SK-N-SH (cell line): ENCODE measurements around the gene RAD51B.
A peak's percentile ranks its signal among the peaks of the same experiment; 100 is the strongest.

ENCODE experiments used
- CHD2 ChIP-seq: fragments of 150-350 bp; IDR thresholded peaks from 2 replicates; pipeline ENCODE4 v1.6.1; 2018; ENCODE audit warnings: low read length; ENCODE audit not compliant: partially characterized antibody
- CTCF ChIP-seq: fragments of 200-600 bp; sonication (generic); IDR thresholded peaks from 2 replicates; pipeline ENCODE4 v1.6.1; 2017; ENCODE audit warnings: antibody characterized with exemption, mild to moderate bottlenecking, moderate library complexity
- EP300 ChIP-seq, 2 experiments: IDR thresholded peaks; 2 replicates each; pipeline versions ENCODE4 v1.4.0 to v1.6.1; 2012; ENCODE audit warnings: borderline replicate concordance in 1 of 2, low read depth in 1 of 2, low read length in 1 of 2
- FOXJ3 ChIP-seq: sonication (generic); formaldehyde crosslinking; IDR thresholded peaks from 2 replicates; pipeline ENCODE4 v1.5.1; 2020; ENCODE audit warnings: mild to moderate bottlenecking, missing genetic modification reagents
- JUND ChIP-seq: IDR thresholded peaks from 2 replicates; pipeline ENCODE4 v1.4.0; 2012
- MXI1 ChIP-seq: IDR thresholded peaks from 2 replicates; pipeline ENCODE4 v1.6.1; 2012; ENCODE audit warnings: mild to moderate bottlenecking, low read depth, low read length, improper control_type of control experiment
- POLR2AphosphoS5 ChIP-seq: IDR thresholded peaks from 2 replicates; pipeline ENCODE4 v1.6.1; 2012; ENCODE audit warnings: low read depth, low read length
- RCOR1 ChIP-seq: fragments of 150-350 bp; IDR thresholded peaks from 2 replicates; pipeline ENCODE4 v1.6.1; 2017; ENCODE audit warnings: antibody characterized with exemption, low read length
- RFX5 ChIP-seq: IDR thresholded peaks from 2 replicates; pipeline ENCODE4 v1.6.1; 2012; ENCODE audit warnings: mild to moderate bottlenecking, improper control_type of control experiment, low read length
- TEAD4 ChIP-seq: IDR thresholded peaks from 2 replicates; pipeline ENCODE4 v1.4.0; 2012; ENCODE audit warnings: mild to moderate bottlenecking, borderline replicate concordance; ENCODE audit not compliant: insufficient read depth
- USF1 ChIP-seq: IDR thresholded peaks from 2 replicates; pipeline ENCODE4 v1.4.0; 2012; ENCODE audit warnings: low read depth, borderline replicate concordance
- YY1 ChIP-seq: IDR thresholded peaks from 2 replicates; pipeline ENCODE4 v1.4.0; 2012; ENCODE audit warnings: low read depth, mild to moderate bottlenecking

DNA sequence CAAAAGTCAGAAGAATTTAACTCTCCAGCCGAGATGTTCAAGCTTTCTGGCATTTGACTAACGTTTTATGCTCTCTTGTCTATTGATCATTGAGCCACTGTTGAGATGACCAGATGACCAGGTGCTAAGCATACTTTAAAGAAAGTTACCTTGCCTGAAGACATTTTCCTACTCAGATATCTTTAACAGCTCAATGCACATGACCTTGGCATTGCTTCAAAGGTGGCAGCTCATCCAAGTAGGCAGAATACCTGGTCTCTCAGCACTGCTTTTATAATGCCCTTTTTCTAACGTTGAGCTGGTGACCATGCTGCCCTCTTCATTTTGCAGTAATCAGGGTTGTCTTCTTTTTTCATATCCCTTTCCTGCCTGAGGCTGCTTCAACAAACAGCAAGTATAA lies 358.1 kb downstream of the RAD51B start:
- TF ChIP-seq USF1 (no peak), CHD2 (no peak), CTCF (no peak), POLR2AphosphoS5 (no peak), TEAD4 (no peak), RCOR1 (no peak), MXI1 (no peak), EP300 (IDR thresholded peaks at IDR 0.05; ENCODE audit: borderline replicate concordance in 1 of 2, low read depth in 1 of 2, low read length in 1 of 2) (0 out of 4 replicates have a peak, but pooled peaks of 1 of the 2 experiments have one; percentile 5), JUND (no peak), YY1 (no peak), FOXJ3 (CRISPR knock-in tag) (no peak), RFX5 (no peak)
